ENCODE data around the gene RFXANK. TPM values are rescaled to one million over a fixed set of nuclear protein-coding genes. Genes with fewer than 3 reads are reported as not detected.

RFXANK gene
- total RNA-seq, 1 donor from 2014 or later = 91.1 TPM

- DNase-seq (ENCODE audit: low read depth) = peak; percentile 13
- H3K4me3 Mint-ChIP-seq (ENCODE audit: unreplicated experiment) = no peak overlapping the region
Observed at GRCh38 chr19:19185853-19186740, 6.0 kb upstream of the RFXANK start.

DNA sequence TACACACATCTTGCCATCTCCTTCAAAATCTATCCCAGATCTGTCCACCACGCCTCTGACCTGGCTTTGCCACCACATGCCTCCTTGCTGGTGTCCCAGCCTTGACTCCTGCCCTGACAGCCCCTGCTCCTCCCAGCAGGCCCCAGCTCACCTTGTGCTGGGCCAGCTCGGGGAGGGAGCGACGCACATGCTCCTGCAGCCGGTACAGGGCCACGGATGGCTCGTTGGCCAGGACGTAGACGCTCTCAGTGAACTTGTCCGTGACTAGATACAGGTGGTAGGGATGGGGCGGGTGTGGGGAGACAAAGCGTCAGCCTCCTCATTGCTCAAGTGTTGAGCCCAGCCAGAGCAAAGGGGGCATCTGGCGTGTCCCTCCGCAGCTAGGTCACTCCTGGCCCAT is 5.3 kb upstream of the RFXANK start:
- Histone ChIP-seq H3K9ac (ENCODE audit: low read length) (no peak overlapping the region), H3K4me2 (ENCODE audit: low read length) (no peak overlapping the region), H3K4me1 (ENCODE audit: insufficient read depth, low read length) (peaks cover 3% of the 10 kb centered on the region), H3K36me3 (ENCODE audit: insufficient read depth, low read length) (no peaks in the 10 kb centered on the region), H4K20me1 (ENCODE audit: insufficient read depth, low read length) (peaks cover 25% of the 10 kb centered on the region), H2AFZ (ENCODE audit: low read depth, low read length) (no peak overlapping the region), H3K4me3 (ENCODE audit: insufficient read depth, low read depth, low read length) (no peak overlapping the region), H3K27me3 (ENCODE audit: insufficient read depth, low read length) (no peaks in the 10 kb centered on the region), H3K79me2 (ENCODE audit: insufficient read depth, low read length) (peaks cover 32% of the 10 kb centered on the region), H3K9me3 (ENCODE audit: insufficient read depth, low read depth, low read length) (no peaks in the 10 kb centered on the region), H3K27ac (ENCODE audit: low read depth, low read length) (no peak overlapping the region)
- no peak for FAIRE-seq
- Mint-ChIP-seq H3K27me3 (ENCODE audit: low read depth, unreplicated experiment) (no peaks in the 10 kb centered on the region), H3K4me3 (ENCODE audit: unreplicated experiment) (no peak overlapping the region), H3K4me1 (ENCODE audit: low read depth, unreplicated experiment) (peaks cover 3% of the 10 kb centered on the region), H3K36me3 (ENCODE audit: low read depth, unreplicated experiment) (peaks cover 12% of the 10 kb centered on the region), H3K27ac (ENCODE audit: unreplicated experiment) (no peak overlapping the region), H3K9me3 (ENCODE audit: unreplicated experiment) (no peaks in the 10 kb centered on the region)
- TF ChIP-seq EZH2 (IDR thresholded peaks at IDR 0.05; ENCODE audit: insufficient read depth, low read length) = no peak
- TF ChIP-seq, protein P1, sequence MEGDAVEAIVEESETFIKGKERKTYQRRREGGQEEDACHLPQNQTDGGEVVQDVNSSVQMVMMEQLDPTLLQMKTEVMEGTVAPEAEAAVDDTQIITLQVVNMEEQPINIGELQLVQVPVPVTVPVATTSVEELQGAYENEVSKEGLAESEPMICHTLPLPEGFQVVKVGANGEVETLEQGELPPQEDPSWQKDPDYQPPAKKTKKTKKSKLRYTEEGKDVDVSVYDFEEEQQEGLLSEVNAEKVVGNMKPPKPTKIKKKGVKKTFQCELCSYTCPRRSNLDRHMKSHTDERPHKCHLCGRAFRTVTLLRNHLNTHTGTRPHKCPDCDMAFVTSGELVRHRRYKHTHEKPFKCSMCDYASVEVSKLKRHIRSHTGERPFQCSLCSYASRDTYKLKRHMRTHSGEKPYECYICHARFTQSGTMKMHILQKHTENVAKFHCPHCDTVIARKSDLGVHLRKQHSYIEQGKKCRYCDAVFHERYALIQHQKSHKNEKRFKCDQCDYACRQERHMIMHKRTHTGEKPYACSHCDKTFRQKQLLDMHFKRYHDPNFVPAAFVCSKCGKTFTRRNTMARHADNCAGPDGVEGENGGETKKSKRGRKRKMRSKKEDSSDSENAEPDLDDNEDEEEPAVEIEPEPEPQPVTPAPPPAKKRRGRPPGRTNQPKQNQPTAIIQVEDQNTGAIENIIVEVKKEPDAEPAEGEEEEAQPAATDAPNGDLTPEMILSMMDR (IDR thresholded peaks at IDR 0.05; ENCODE audit: insufficient read depth, low read depth, low read length) = no peak
- DNase-seq (ENCODE audit: low read depth) = no peak

More at GRCh38 chr19:19185853-19186740, 6.0 kb upstream of the RFXANK start:
- TF ChIP-seq, protein P1 (IDR thresholded peaks at IDR 0.05; ENCODE audit: insufficient read depth, low read depth, low read length) = peak; percentile 26
- TF ChIP-seq EZH2 (IDR thresholded peaks at IDR 0.05; ENCODE audit: insufficient read depth, low read length) = no peak
- Histone ChIP-seq H3K27ac (ENCODE audit: low read depth, low read length) (no peak overlapping the region), H2AFZ (ENCODE audit: low read depth, low read length) (no peak overlapping the region), H3K9ac (ENCODE audit: low read length) (no peak overlapping the region), H3K27me3 (ENCODE audit: insufficient read depth, low read length) (no peaks in the 10 kb centered on the region), H3K4me1 (ENCODE audit: insufficient read depth, low read length) (peaks cover 3% of the 10 kb centered on the region), H3K4me2 (ENCODE audit: low read length) (no peak overlapping the region), H3K9me3 (ENCODE audit: insufficient read depth, low read depth, low read length) (no peaks in the 10 kb centered on the region), H3K4me3 (ENCODE audit: insufficient read depth, low read depth, low read length) (no peak overlapping the region), H3K36me3 (ENCODE audit: insufficient read depth, low read length) (peaks cover 4% of the 10 kb centered on the region), H4K20me1 (ENCODE audit: insufficient read depth, low read length) (peaks cover 25% of the 10 kb centered on the region), H3K79me2 (ENCODE audit: insufficient read depth, low read length) (peaks cover 26% of the 10 kb centered on the region)
- no peaks in the 10 kb centered on the region for H3K9me3 Mint-ChIP-seq (ENCODE audit: unreplicated experiment)
- H3K27ac Mint-ChIP-seq (ENCODE audit: unreplicated experiment) = no peak overlapping the region
- H3K36me3 Mint-ChIP-seq (ENCODE audit: low read depth, unreplicated experiment) = peaks cover 12% of the 10 kb centered on the region
- peaks cover 2% of the 10 kb centered on the region for H3K4me1 Mint-ChIP-seq (ENCODE audit: low read depth, unreplicated experiment)
- FAIRE-seq = no peak
- no peaks in the 10 kb centered on the region for H3K27me3 Mint-ChIP-seq (ENCODE audit: low read depth, unreplicated experiment)

GRCh38 chr19:19191768-19192077 is 335 bp upstream of the RFXANK start:
- peaks cover 11% of the 10 kb centered on the region for H3K4me1 Mint-ChIP-seq (ENCODE audit: low read depth, unreplicated experiment)
- H3K36me3 ChIP-seq (ENCODE audit: insufficient read depth, low read length) = no peaks in the 10 kb centered on the region
- H3K79me2 ChIP-seq (ENCODE audit: insufficient read depth, low read length) = peaks cover 47% of the 10 kb centered on the region
- peak overlapping the region; percentile 95 for H3K4me3 ChIP-seq (ENCODE audit: insufficient read depth, low read depth, low read length)
- H3K27me3 Mint-ChIP-seq (ENCODE audit: low read depth, unreplicated experiment) = no peaks in the 10 kb centered on the region
- FAIRE-seq = no peak
- H3K4me1 ChIP-seq (ENCODE audit: insufficient read depth, low read length) = peaks cover 9% of the 10 kb centered on the region
- no peaks in the 10 kb centered on the region for H3K9me3 ChIP-seq (ENCODE audit: insufficient read depth, low read depth, low read length)
- peak overlapping the region; percentile 96 for H3K27ac ChIP-seq (ENCODE audit: low read depth, low read length)
- peak overlapping the region; percentile 99 for H2AFZ ChIP-seq (ENCODE audit: low read depth, low read length)
- H3K36me3 Mint-ChIP-seq (ENCODE audit: low read depth, unreplicated experiment) = peaks cover 2% of the 10 kb centered on the region
- no peak for TF ChIP-seq EZH2 (IDR thresholded peaks at IDR 0.05; ENCODE audit: insufficient read depth, low read length)
- TF ChIP-seq, protein P1 (IDR thresholded peaks at IDR 0.05; ENCODE audit: insufficient read depth, low read depth, low read length) = no peak
- peaks cover 26% of the 10 kb centered on the region for H4K20me1 ChIP-seq (ENCODE audit: insufficient read depth, low read length)
- DNase-seq (ENCODE audit: low read depth) = no peak
- peak overlapping the region; percentile 96 for H3K4me2 ChIP-seq (ENCODE audit: low read length)
- peak overlapping the region; percentile 91 for H3K27ac Mint-ChIP-seq (ENCODE audit: unreplicated experiment)
- H3K9ac ChIP-seq (ENCODE audit: low read length) = peak overlapping the region; percentile 98
- H3K4me3 Mint-ChIP-seq (ENCODE audit: unreplicated experiment) = peak overlapping the region; percentile 97
- H3K27me3 ChIP-seq (ENCODE audit: insufficient read depth, low read length) = no peaks in the 10 kb centered on the region
- H3K9me3 Mint-ChIP-seq (ENCODE audit: unreplicated experiment) = no peaks in the 10 kb centered on the region

Data from astrocyte (in vitro differentiated cells and primary cell).